Colonic mucosa (tissue), 4 donors: ENCODE results near the gene FOXM1. TPM values are rescaled to one million over a fixed set of nuclear protein-coding genes. Genes with fewer than 3 reads are reported as not detected.

Source experiments
- DNase-seq: peaks from one replicate; pipeline ENCODE4 v3.0.0-alpha.2; 2020
- H3K27ac ChIP-seq: fragments of 200-600 bp; one replicate; pipeline ENCODE4 v1.8.0; 2021
- H3K27me3 ChIP-seq: fragments of 200-600 bp; one replicate; pipeline ENCODE4 v1.8.0; 2021
- H3K36me3 ChIP-seq: fragments of 200-600 bp; one replicate; pipeline ENCODE4 v1.8.0; 2021
- H3K4me1 ChIP-seq: fragments of 200-600 bp; one replicate; pipeline ENCODE4 v1.8.0; 2021; ENCODE audit warnings: mild to moderate bottlenecking
- H3K4me3 ChIP-seq: fragments of 200-600 bp; one replicate; pipeline ENCODE4 v1.8.0; 2021
- H3K9ac ChIP-seq, 2 donors: one replicate each; pipeline ENCODE4 v1.7.0; 2013; ENCODE audit warnings: control low read depth in 2 of 2, low read depth in 2 of 2, low read length in 2 of 2
- H3K9me3 ChIP-seq: fragments of 200-600 bp; one replicate; pipeline ENCODE4 v1.8.0; 2021
- CTCF ChIP-seq: fragments of 200-600 bp; IDR thresholded peaks from one replicate; pipeline ENCODE4 v1.8.0; 2022; ENCODE audit warnings: antibody characterized with exemption, mild to moderate bottlenecking
- intact Hi-C: fragments of 100-400 bp; cut with DNase I; formaldehyde crosslinking; loops from one replicate; pipeline ENCODE4 v1.14.1; 2022
- total RNA-seq, 2 donors: library from RNA; stranded (reverse); fragmentation: NEBNext Ultra II Directional in 1 of 2; extraction: Animal tissue kit (Norgen Biotek cat#: 25700) in 1 of 2; gene quantifications; one replicate each; pipeline ENCODE4 v1.2.1, GENCODE V29; 2021
- donor health status: healthy.
- donor health status: DM: no; HTN: no; CAD: no.
- donor health status: DM: no; HTN: no; CAD: no.

Gene FOXM1
- total RNA-seq, 2 donors from 2014 or later: 18.4 to 89.3 TPM

DNA sequence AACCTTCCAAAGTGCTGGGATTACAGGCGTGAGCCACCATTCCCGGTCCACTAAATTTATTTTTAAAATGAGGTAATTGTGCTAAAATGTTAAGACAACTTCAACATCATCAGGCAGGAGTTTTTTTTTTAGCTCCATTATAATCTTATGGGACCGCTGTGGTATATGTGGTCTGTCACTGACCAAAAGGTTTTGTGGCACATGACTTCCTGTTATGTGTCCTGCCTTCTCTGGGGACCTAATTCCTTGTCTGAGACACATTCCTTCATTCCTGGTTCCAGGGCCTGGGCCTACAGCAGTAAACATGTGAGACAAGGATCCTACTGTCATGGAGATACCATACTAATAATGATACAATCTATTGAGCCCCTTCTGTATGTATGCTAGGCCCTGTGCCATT lies 25.0 kb downstream of the FOXM1 start:
- intact Hi-C loops: loop anchor here (10.0 kb wide), 1 partner anchor 183 kb away; no protein-coding TSS in a partner anchor
- Histone ChIP-seq H3K27me3 (no peaks in the 10 kb centered on the region), H3K9me3 (no peaks in the 10 kb centered on the region), H3K4me1 (no peaks in the 10 kb centered on the region), H3K4me3 (no peak overlapping the region), H3K27ac (no peak overlapping the region), H3K36me3 (no peaks in the 10 kb centered on the region), H3K9ac (no peak overlapping the region)
- no peak for TF ChIP-seq CTCF
- no peak for DNase-seq

DNA sequence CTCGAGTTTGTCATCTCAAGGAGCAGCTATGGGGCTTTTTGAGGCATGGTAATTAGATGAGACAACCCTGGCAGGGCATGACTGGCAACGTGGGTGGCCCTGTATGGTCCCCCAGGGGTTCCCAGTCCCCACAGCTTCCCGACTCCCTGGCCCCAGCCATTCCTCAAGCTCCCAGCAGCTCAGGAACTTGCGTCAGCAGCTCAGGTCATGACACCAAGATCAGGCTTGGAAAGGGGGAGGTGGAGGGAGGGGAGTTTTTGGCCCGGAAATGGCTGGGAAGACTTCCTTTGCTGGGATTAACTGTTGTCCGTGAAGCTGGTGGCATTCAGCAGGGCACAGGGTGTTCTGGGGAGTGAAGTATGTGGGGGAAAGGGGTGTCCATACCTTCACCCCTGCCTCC lies 31.7 kb downstream of the FOXM1 start:
- no peak overlapping the region for H3K27ac ChIP-seq
- intact Hi-C loops: no loop called here
- H3K27me3 ChIP-seq: no peaks in the 10 kb centered on the region
- H3K9me3 ChIP-seq: no peaks in the 10 kb centered on the region
- H3K4me3 ChIP-seq: no peak overlapping the region
- no peak overlapping the region for H3K9ac ChIP-seq
- H3K36me3 ChIP-seq: no peaks in the 10 kb centered on the region
- DNase-seq: no peak
- no peaks in the 10 kb centered on the region for H3K4me1 ChIP-seq
- TF ChIP-seq CTCF: no peak

- H3K9me3 ChIP-seq: no peaks in the 10 kb centered on the region
- no peak overlapping the region for H3K27ac ChIP-seq
- no peaks in the 10 kb centered on the region for H3K36me3 ChIP-seq
- H3K9ac ChIP-seq: no peak overlapping the region
- intact Hi-C loops: no loop called here
- no peak for DNase-seq
- H3K4me3 ChIP-seq: no peak overlapping the region
- no peaks in the 10 kb centered on the region for H3K4me1 ChIP-seq
- TF ChIP-seq CTCF: no peak
- no peaks in the 10 kb centered on the region for H3K27me3 ChIP-seq
Observed at GRCh38 chr12:2844786-2845185, 32.2 kb downstream of the FOXM1 start.

DNA sequence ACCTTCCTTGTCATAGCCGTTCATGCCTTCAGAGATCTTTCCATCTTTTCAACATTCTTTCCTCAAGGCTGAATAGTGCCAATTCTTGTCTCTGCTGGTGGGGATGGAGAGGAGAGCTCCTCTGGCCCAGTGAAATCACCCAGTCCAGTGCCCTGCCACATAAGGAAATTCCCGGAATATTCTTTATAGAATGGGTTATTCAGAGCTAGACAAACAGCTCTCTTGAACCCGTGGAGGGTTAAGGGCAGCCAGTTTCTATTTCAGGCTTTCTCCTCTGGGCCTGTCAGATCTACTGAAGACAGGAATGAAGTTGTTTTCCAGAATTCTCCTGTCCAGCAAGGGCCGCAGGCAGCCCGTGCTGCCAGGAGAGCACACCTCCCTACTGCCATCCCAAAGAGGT lies 34.0 kb downstream of the FOXM1 start:
- no peaks in the 10 kb centered on the region for H3K36me3 ChIP-seq
- intact Hi-C loops: no loop called here
- H3K4me1 ChIP-seq: no peaks in the 10 kb centered on the region
- H3K27ac ChIP-seq: no peak overlapping the region
- no peaks in the 10 kb centered on the region for H3K27me3 ChIP-seq
- H3K9ac ChIP-seq: no peak overlapping the region
- H3K4me3 ChIP-seq: no peak overlapping the region
- no peak for DNase-seq
- no peaks in the 10 kb centered on the region for H3K9me3 ChIP-seq
- TF ChIP-seq CTCF: no peak

DNA sequence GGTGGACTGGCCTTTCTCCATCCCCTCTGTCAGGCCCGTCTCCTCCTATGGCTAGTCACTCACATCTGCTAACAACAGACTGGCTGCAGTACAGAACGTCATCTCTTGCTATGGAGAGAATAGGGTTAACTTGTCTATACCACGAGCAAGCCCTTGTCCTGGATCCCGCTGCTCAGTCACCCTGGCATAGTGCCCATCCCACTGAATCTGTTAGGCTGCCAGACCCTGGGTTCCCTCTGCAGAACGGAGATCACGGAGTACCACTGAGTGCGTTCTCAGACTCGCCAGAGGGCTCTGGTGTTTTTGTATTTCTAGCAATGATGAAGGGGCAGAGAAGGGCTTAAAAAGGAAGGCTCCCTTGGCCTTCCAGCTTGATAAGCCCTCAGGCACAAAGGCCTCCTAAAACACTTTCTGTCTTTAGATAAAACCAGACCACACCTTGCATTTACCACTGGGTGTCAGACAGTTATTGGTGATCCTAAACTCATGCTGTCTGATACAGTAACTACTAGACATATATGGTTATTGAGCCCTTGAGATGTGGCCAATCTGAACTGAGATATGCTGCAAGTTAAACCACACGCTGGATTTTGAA lies 35.8 kb downstream of the FOXM1 start:
- H3K4me1 ChIP-seq: no peaks in the 10 kb centered on the region
- intact Hi-C loops: no loop called here
- no peak for DNase-seq
- no peaks in the 10 kb centered on the region for H3K9me3 ChIP-seq
- no peak overlapping the region for H3K9ac ChIP-seq
- no peak for TF ChIP-seq CTCF
- H3K36me3 ChIP-seq: no peaks in the 10 kb centered on the region
- H3K4me3 ChIP-seq: no peak overlapping the region
- no peaks in the 10 kb centered on the region for H3K27me3 ChIP-seq
- H3K27ac ChIP-seq: no peak overlapping the region
